CD14-positive monocyte (primary cell): ENCODE measurements around the gene SLC26A9. TPM values are rescaled to one million over a fixed set of nuclear protein-coding genes. Genes with fewer than 3 reads are reported as not detected.
A peak's percentile ranks its signal among the peaks of the same experiment; 100 is the strongest.

ENCODE experiments used
- DNase-seq, 3 donors: peaks; one replicate each; pipeline ENCODE4 v3.0.0-alpha.2; 2011 to 2022
- H2AFZ ChIP-seq: 2 replicates; pipeline ENCODE4 v1.6.0; 2012; ENCODE audit warnings: mild to moderate bottlenecking, low read depth, low read length, inconsistent platforms; ENCODE audit not compliant: insufficient read depth, poor library complexity, severe bottlenecking
- H3K27ac ChIP-seq, 2 donors: 1 replicate in 1 of 2; 2 replicates in 1 of 2; pipeline ENCODE4 v1.5.1; 2012 to 2013; ENCODE audit warnings: low read length in 2 of 2, control low read depth in 1 of 2, inconsistent platforms in 1 of 2, low read depth in 1 of 2, mild to moderate bottlenecking in 1 of 2
- H3K27me3 ChIP-seq, 2 donors: one replicate each; pipeline versions ENCODE4 v1.6.0 to v1.6.1; 2011 to 2013; ENCODE audit warnings: low read length in 2 of 2; ENCODE audit not compliant: control insufficient read depth in 2 of 2, insufficient read depth in 2 of 2
- H3K36me3 ChIP-seq, 2 donors: replicated peaks in 1 of 2; 1 replicate in 1 of 2; 2 replicates in 1 of 2; pipeline versions ENCODE4 v1.5.1 to v1.6.1; 2012 to 2013; ENCODE audit warnings: low read length in 2 of 2, control low read depth in 1 of 2, inconsistent platforms in 1 of 2, mild to moderate bottlenecking in 1 of 2; ENCODE audit not compliant: insufficient read depth in 2 of 2, control insufficient read depth in 1 of 2
- H3K4me1 ChIP-seq, 2 donors: 1 replicate in 1 of 2; 2 replicates in 1 of 2; pipeline versions ENCODE4 v1.5.1 to v1.6.1; 2012 to 2013; ENCODE audit warnings: low read length in 2 of 2, control low read depth in 1 of 2, inconsistent platforms in 1 of 2, mild to moderate bottlenecking in 1 of 2, moderate library complexity in 1 of 2; ENCODE audit not compliant: insufficient read depth in 2 of 2, control insufficient read depth in 1 of 2
- H3K4me2 ChIP-seq: replicated peaks from 2 replicates; pipeline ENCODE3; 2012; ENCODE audit warnings: low read length, moderate library complexity, mild to moderate bottlenecking; ENCODE audit not compliant: poor library complexity, severe bottlenecking; ENCODE audit errors: extremely low read depth
- H3K4me3 ChIP-seq, 3 experiments: fragments of 200-600 bp in 1 of 3; sonication (generic) in 1 of 3; replicated peaks in 1 of 3; 1 replicate in 2 of 3; 2 replicates in 1 of 3; pipeline ENCODE4 v1.5.1; 2011 to 2013; ENCODE audit warnings: low read length in 3 of 3, mild to moderate bottlenecking in 3 of 3, control low read depth in 2 of 3, low read depth in 2 of 3, inconsistent platforms in 1 of 3, moderate library complexity in 1 of 3
- H3K79me2 ChIP-seq: 2 replicates; pipeline ENCODE4 v1.6.0; 2012; ENCODE audit warnings: mild to moderate bottlenecking, control low read depth, inconsistent platforms, low read length, moderate library complexity; ENCODE audit not compliant: insufficient read depth
- H3K9ac ChIP-seq: 2 replicates; pipeline ENCODE4 v1.6.0; 2017; ENCODE audit warnings: low read length, mild to moderate bottlenecking; ENCODE audit not compliant: insufficient read depth, poor library complexity, severe bottlenecking
- H3K9me3 ChIP-seq, 2 donors: replicated peaks in 1 of 2; 1 replicate in 1 of 2; 2 replicates in 1 of 2; pipeline versions ENCODE4 v1.5.1 to v1.6.1; 2012 to 2013; ENCODE audit warnings: low read length in 2 of 2, control low read depth in 1 of 2; ENCODE audit not compliant: control insufficient read depth in 1 of 2, insufficient read depth in 1 of 2
- H4K20me1 ChIP-seq: 2 replicates; pipeline ENCODE4 v1.6.0; 2012; ENCODE audit warnings: mild to moderate bottlenecking, low read length, control low read depth, moderate library complexity; ENCODE audit not compliant: insufficient read depth
- H3K27ac Mint-ChIP-seq, 7 donors: one replicate each; pipeline ENCODE4 v1.8.0; 2020; ENCODE audit warnings: mild to moderate bottlenecking in 7 of 7, mixed read lengths in 7 of 7, moderate library complexity in 6 of 7, inconsistent platforms in 2 of 7
- H3K27me3 Mint-ChIP-seq, 3 donors: one replicate each; pipeline ENCODE4 v1.8.0; 2021 to 2022; ENCODE audit warnings: low read depth in 3 of 3, mild to moderate bottlenecking in 3 of 3, mixed read lengths in 3 of 3, moderate library complexity in 3 of 3, inconsistent platforms in 1 of 3
- H3K36me3 Mint-ChIP-seq, 2 donors: one replicate each; pipeline ENCODE4 v1.8.0; 2020; ENCODE audit warnings: mixed read lengths in 2 of 2, inconsistent platforms in 1 of 2, mild to moderate bottlenecking in 1 of 2
- H3K4me1 Mint-ChIP-seq: one replicate; pipeline ENCODE4 v1.8.0; 2020; ENCODE audit warnings: mild to moderate bottlenecking, mixed read lengths
- H3K4me3 Mint-ChIP-seq, 2 donors: one replicate each; pipeline ENCODE4 v1.8.0; 2020; ENCODE audit warnings: mild to moderate bottlenecking in 2 of 2, mixed read lengths in 2 of 2, moderate library complexity in 1 of 2
- H3K9me3 Mint-ChIP-seq, 7 donors: one replicate each; pipeline ENCODE4 v1.8.0; 2020 to 2022; ENCODE audit warnings: mixed read lengths in 7 of 7, mild to moderate bottlenecking in 6 of 7, moderate library complexity in 6 of 7, inconsistent platforms in 2 of 7
- WGBS: methylation state at CpG from one replicate; pipeline ENCODE4 v1.1.5; 2013; ENCODE audit warnings: missing lambda C conversion rate; ENCODE audit not compliant: insufficient coverage; 5-methylcytosine and 5-hydroxymethylcytosine counted together
- intact Hi-C, 2 donors: fragments of 100-400 bp; cut with micrococcal nuclease; formaldehyde crosslinking; loops; one replicate each; pipeline versions ENCODE4 v1.15.0 to v1.15.1; 2023
- polyA plus RNA-seq, 3 donors: library from polyadenylated mRNA; depleted of rRNA in 1 of 3; unstranded in 2 of 3; stranded (reverse) in 1 of 3; fragments of 300-500 nt in 2 of 3; fragments of >200 nt in 1 of 3; fragmentation: Illumina TruSeq in 2 of 3; gene quantifications; 1 replicate in 2 of 3; 2 replicates in 1 of 3; pipeline ENCODE4 v1.2.3, GENCODE V29; 2012 to 2021
- TF ChIP-seq, protein P1 (sequence below): fragments of 200-600 bp; IDR thresholded peaks from one replicate; pipeline ENCODE4 v1.8.0; 2022; ENCODE audit warnings: antibody characterized with exemption, mild to moderate bottlenecking

Gene SLC26A9
- polyA plus RNA-seq, 3 donors, result 0.04 TPM; not detected in 2

DNA sequence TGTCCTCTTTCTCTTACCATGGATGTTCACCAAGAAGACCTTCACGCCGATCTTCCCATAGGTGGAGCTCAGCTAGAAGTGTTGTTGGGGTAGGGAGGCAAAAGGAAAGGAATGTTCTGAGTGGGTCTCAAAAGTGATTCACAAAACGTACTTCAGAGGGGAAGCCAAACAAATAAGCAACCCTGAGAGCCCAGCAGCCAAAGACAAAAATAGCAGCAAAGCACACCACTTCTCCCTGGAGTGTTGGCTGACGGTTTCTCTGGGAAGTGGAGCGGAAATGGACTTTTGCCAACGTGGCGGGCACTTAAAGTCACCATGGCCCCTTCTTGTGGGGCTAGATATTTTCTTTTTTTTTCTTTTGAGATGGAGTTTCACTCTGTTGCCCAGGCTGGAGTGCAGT lies 23.1 kb downstream of the SLC26A9 start:
- WGBS, result no CpG with 5 or more reads among the region's 7 CpGs

DNA sequence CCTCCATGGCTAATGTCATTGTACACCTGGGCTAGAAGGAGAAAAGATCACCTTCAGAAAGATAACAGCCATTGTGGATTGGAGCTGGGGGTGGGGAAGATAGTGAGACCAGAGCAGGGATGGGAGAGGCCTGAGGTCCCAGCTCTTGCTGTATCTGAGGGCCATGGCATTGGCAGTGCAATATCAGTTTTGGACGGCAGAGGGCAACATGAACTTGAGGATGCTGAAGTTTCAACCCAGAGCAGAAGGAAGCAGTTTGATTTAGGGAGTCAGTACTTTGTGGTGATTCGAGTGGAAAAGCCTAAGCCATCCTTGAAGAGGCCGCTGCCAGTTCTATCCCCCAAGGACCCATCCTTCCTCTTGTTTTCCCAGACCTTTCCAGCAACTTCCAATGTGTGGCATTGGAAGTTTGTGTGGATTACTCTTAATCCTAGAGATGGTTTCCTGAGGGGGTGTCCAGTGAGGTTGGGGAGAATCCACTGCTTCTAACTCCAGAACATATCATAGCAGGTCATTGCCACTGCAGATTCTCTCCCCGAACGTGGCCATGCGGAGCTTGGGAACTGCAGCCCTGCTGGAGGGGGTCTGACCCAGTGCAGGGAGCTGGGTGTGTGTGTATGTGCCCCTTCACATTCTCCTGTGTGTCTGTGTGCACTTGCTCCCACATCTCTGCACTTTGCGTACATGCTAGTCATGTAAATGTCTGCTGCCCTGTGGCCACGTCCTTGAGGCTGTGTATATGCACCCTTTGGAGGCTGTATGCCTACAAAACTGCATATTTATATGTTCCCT lies 24.1 kb downstream of the SLC26A9 start:
- no peaks in the 10 kb centered on the region for H4K20me1 ChIP-seq
- H3K4me1 Mint-ChIP-seq, result peaks cover 18% of the 10 kb centered on the region
- no peaks in the 10 kb centered on the region for H3K9me3 ChIP-seq
- no peaks in the 10 kb centered on the region for H3K27me3 ChIP-seq
- no peak overlapping the region for H3K4me3 Mint-ChIP-seq
- H3K9ac ChIP-seq, result no peak overlapping the region
- no peak overlapping the region for H2AFZ ChIP-seq
- TF ChIP-seq, protein P1, sequence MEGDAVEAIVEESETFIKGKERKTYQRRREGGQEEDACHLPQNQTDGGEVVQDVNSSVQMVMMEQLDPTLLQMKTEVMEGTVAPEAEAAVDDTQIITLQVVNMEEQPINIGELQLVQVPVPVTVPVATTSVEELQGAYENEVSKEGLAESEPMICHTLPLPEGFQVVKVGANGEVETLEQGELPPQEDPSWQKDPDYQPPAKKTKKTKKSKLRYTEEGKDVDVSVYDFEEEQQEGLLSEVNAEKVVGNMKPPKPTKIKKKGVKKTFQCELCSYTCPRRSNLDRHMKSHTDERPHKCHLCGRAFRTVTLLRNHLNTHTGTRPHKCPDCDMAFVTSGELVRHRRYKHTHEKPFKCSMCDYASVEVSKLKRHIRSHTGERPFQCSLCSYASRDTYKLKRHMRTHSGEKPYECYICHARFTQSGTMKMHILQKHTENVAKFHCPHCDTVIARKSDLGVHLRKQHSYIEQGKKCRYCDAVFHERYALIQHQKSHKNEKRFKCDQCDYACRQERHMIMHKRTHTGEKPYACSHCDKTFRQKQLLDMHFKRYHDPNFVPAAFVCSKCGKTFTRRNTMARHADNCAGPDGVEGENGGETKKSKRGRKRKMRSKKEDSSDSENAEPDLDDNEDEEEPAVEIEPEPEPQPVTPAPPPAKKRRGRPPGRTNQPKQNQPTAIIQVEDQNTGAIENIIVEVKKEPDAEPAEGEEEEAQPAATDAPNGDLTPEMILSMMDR, result peak; percentile 89
- 0% methylated on average over 1 of the region's 8 CpGs for WGBS
- H3K36me3 Mint-ChIP-seq, result no peaks in the 10 kb centered on the region
- no peak overlapping the region for H3K4me3 ChIP-seq
- peaks cover 5 to 26% of the 10 kb centered on the region in 2 donors for H3K4me1 ChIP-seq
- no peak overlapping the region for H3K27ac ChIP-seq
- peaks cover 0 to 1% (median 0%) of the 10 kb centered on the region in 7 donors for H3K9me3 Mint-ChIP-seq
- peak overlapping the region in 2 of 7 donors; percentile 24 to 75 for H3K27ac Mint-ChIP-seq
- intact Hi-C loops, result loop anchor here (1.0 to 10.0 kb wide), 4 partner anchors 58 to 196 kb away; partner anchors contain the start of gene AVPR1B (in 1 of the 2)
- peak; percentile 66 to 70 (median 66) for DNase-seq
- no peaks in the 10 kb centered on the region for H3K79me2 ChIP-seq
- H3K4me2 ChIP-seq, result no peak overlapping the region
- no peaks in the 10 kb centered on the region for H3K36me3 ChIP-seq
- H3K27me3 Mint-ChIP-seq, result peaks cover 3 to 14% (median 8%) of the 10 kb centered on the region in 3 donors

More for the DNA sequence above, 23.1 kb downstream of the SLC26A9 start:
- intact Hi-C loops, result no loop called here
- Mint-ChIP-seq H3K9me3 (peaks cover 0 to 1% (median 0%) of the 10 kb centered on the region in 7 donors), H3K4me1 (peaks cover 25% of the 10 kb centered on the region), H3K27ac (peak overlapping the region in 1 of 7 donors; percentile 5), H3K4me3 (no peak overlapping the region), H3K27me3 (peaks cover 2 to 9% (median 3%) of the 10 kb centered on the region in 3 donors), H3K36me3 (no peaks in the 10 kb centered on the region)
- no peak overlapping the region for H3K27ac ChIP-seq
- no peak overlapping the region for H3K9ac ChIP-seq
- H3K4me2 ChIP-seq, result no peak overlapping the region
- peaks cover 14 to 31% of the 10 kb centered on the region in 2 donors for H3K4me1 ChIP-seq
- H3K4me3 ChIP-seq, result no peak overlapping the region
- no peak for DNase-seq
- no peaks in the 10 kb centered on the region for H3K27me3 ChIP-seq
- H2AFZ ChIP-seq, result no peak overlapping the region
- no peaks in the 10 kb centered on the region for H4K20me1 ChIP-seq
- H3K9me3 ChIP-seq, result no peaks in the 10 kb centered on the region
- H3K36me3 ChIP-seq, result no peaks in the 10 kb centered on the region
- TF ChIP-seq, protein P1, result no peak
- no peaks in the 10 kb centered on the region for H3K79me2 ChIP-seq
